Measurements from ENCODE around the gene NFATC2. TPM values are rescaled to one million over a fixed set of nuclear protein-coding genes. Genes with fewer than 3 reads are reported as not detected.

NFATC2 gene
- total RNA-seq, 4 donors from 2014 or later, result 1.6 to 3.9 (median 2.8) TPM

DNA sequence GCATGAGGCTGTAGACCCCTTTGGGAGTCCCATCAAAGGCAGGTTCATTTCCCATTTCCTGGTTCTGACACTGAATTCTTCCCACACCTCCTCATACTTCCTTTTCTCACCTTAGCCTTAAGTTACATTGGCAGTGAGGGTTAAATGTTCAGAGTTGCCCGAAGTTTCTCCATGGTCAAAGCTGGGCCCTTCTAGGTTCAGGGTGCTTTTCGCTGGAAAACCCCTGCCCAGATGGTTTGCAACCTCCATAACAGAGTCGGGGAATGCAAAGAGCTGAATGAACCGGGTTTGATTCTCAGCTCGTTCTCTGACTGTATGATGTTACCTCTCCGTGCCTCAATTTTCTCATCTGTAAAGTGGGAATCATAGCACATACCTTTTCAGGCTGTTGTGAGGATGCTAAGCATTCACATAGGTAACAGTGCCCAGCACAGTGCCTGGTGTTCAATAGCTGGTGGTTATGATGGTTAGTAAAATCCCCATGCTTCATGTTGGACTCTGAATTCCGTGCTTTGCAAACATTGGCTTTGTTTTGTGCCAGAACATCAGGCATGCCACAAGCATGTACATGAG is 149.8 kb downstream of the NFATC2 start:
- no peaks in the 10 kb centered on the region for H3K36me3 ChIP-seq
- no peak for TF ChIP-seq POLR2A (IDR thresholded peaks at IDR 0.05)
- TF ChIP-seq, protein P1, sequence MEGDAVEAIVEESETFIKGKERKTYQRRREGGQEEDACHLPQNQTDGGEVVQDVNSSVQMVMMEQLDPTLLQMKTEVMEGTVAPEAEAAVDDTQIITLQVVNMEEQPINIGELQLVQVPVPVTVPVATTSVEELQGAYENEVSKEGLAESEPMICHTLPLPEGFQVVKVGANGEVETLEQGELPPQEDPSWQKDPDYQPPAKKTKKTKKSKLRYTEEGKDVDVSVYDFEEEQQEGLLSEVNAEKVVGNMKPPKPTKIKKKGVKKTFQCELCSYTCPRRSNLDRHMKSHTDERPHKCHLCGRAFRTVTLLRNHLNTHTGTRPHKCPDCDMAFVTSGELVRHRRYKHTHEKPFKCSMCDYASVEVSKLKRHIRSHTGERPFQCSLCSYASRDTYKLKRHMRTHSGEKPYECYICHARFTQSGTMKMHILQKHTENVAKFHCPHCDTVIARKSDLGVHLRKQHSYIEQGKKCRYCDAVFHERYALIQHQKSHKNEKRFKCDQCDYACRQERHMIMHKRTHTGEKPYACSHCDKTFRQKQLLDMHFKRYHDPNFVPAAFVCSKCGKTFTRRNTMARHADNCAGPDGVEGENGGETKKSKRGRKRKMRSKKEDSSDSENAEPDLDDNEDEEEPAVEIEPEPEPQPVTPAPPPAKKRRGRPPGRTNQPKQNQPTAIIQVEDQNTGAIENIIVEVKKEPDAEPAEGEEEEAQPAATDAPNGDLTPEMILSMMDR (IDR thresholded peaks at IDR 0.05 in 4 of 5, conservative IDR thresholded peaks at IDR 0.05 in 1 of 5), result no peak
- H3K27ac ChIP-seq, result peak overlapping the region in 2 of 4 donors; percentile 44 to 70
- DNase-seq (no peak), ATAC-seq (no peak)
- no peak overlapping the region for H3K4me3 ChIP-seq
- in situ Hi-C loops (cut with MboI; ENCODE audit: low sequenced_read_pairs in 4 of 4) (no loop called here), intact Hi-C loops (cut with DNase I; ENCODE audit: low total_unique reads) (no loop called here)
- H3K4me1 ChIP-seq, result peaks cover 43 to 58% of the 10 kb centered on the region in 2 donors
- no peaks in the 10 kb centered on the region for H3K27me3 ChIP-seq
- no peaks in the 10 kb centered on the region for H3K9me3 ChIP-seq

DNA sequence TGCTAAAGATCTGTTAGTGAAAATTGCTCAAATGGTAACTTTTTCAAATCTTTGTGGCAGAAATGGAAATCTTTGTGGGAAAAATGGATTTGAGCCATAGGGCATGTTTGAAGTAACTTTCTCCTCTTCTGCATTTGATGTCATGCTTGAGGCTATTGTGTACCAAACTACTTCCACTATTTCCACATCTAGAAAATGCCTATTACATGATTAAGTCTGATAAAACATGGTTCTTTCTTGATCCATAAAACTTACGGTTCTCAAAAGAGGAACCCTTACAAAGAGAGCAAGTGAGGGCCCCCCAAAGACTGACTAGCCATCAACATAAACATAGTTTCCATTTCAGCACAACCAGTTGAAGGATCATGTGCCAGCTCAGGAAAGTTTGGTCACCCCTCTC is 150.6 kb downstream of the NFATC2 start:
- no peak for DNase-seq
- TF ChIP-seq, protein P1 (IDR thresholded peaks at IDR 0.05 in 4 of 5, conservative IDR thresholded peaks at IDR 0.05 in 1 of 5), result no peak
- TF ChIP-seq POLR2A (IDR thresholded peaks at IDR 0.05), result no peak

DNA sequence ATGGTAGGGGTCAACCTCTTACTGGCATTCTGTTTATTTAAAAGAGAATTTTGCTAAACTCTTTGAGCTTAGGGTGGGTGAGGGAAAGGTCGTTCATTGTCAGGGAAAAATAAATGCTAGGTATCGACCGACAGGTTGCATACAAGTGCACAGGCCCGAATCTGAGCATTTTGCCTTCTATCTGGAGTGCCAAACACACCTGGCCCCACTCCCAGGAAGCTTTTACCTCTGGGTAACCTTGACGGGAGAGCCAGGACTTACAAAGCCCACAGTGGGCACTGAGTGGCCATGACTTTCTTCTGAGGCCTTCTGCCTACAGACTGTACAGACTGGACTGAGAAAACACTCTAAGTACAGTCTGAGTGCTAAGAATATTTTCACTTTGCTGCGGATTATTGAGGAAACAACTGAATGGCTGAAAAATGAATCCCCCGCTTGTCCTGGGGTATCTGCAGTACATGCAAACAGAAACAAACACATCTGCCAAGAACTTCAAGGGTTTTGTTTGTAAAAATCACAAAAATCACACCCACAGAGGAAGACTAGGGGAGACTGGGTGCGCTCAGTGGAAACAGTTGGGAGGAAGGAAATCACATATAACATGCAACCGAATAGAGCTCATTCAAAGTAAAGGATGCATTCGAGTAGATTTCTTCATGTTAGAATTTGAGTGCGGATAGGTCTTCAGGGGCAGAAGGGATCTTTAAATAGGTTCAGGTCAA is 152.8 kb downstream of the NFATC2 start:
- H3K27ac ChIP-seq, result peak overlapping the region in 3 of 4 donors; percentile 9 to 65 (median 64)

More for the DNA sequence above, 150.6 kb downstream of the NFATC2 start:
- no peak overlapping the region for H3K27ac ChIP-seq
- intact Hi-C loops (cut with DNase I; ENCODE audit: low total_unique reads), result no loop called here
- H3K4me1 ChIP-seq, result peaks cover 43 to 56% of the 10 kb centered on the region in 2 donors
- ATAC-seq, result no peak
- no peaks in the 10 kb centered on the region for H3K9me3 ChIP-seq
- no peak overlapping the region for H3K4me3 ChIP-seq
- in situ Hi-C loops (cut with MboI; ENCODE audit: low sequenced_read_pairs in 4 of 4), result no loop called here
- H3K36me3 ChIP-seq, result no peaks in the 10 kb centered on the region
- H3K27me3 ChIP-seq, result no peaks in the 10 kb centered on the region

GRCh38 chr20:51388756-51389542 is 153.6 kb downstream of the NFATC2 start:
- intact Hi-C loops (cut with DNase I; ENCODE audit: low total_unique reads) (no loop called here), in situ Hi-C loops (cut with MboI; ENCODE audit: low sequenced_read_pairs in 4 of 4) (no loop called here)
- H3K9me3 ChIP-seq, result no peaks in the 10 kb centered on the region
- H3K27ac ChIP-seq, result peak overlapping the region in 3 of 4 donors; percentile 9 to 65 (median 64)
- H3K36me3 ChIP-seq, result no peaks in the 10 kb centered on the region
- H3K4me1 ChIP-seq, result peaks cover 33 to 43% of the 10 kb centered on the region in 2 donors
- no peaks in the 10 kb centered on the region for H3K27me3 ChIP-seq
- no peak for TF ChIP-seq POLR2A (IDR thresholded peaks at IDR 0.05)
- TF ChIP-seq, protein P1 (IDR thresholded peaks at IDR 0.05 in 4 of 5, conservative IDR thresholded peaks at IDR 0.05 in 1 of 5), result no peak
- ATAC-seq (peak; percentile 41 to 43), DNase-seq (no peak)
- H3K4me3 ChIP-seq, result no peak overlapping the region

More for the DNA sequence above, 152.8 kb downstream of the NFATC2 start:
- ATAC-seq, result no peak
- no peak for DNase-seq
- H3K4me3 ChIP-seq, result no peak overlapping the region
- in situ Hi-C loops (cut with MboI; ENCODE audit: low sequenced_read_pairs in 4 of 4) (no loop called here), intact Hi-C loops (cut with DNase I; ENCODE audit: low total_unique reads) (no loop called here)
- H3K4me1 ChIP-seq, result peaks cover 41 to 50% of the 10 kb centered on the region in 2 donors
- H3K36me3 ChIP-seq, result no peaks in the 10 kb centered on the region
- no peaks in the 10 kb centered on the region for H3K9me3 ChIP-seq
- no peak for TF ChIP-seq POLR2A (IDR thresholded peaks at IDR 0.05)
- TF ChIP-seq, protein P1 (IDR thresholded peaks at IDR 0.05 in 4 of 5, conservative IDR thresholded peaks at IDR 0.05 in 1 of 5), result no peak
- no peaks in the 10 kb centered on the region for H3K27me3 ChIP-seq
